ENCODE results near the gene ZNF223.

Gene ZNF223

DNA sequence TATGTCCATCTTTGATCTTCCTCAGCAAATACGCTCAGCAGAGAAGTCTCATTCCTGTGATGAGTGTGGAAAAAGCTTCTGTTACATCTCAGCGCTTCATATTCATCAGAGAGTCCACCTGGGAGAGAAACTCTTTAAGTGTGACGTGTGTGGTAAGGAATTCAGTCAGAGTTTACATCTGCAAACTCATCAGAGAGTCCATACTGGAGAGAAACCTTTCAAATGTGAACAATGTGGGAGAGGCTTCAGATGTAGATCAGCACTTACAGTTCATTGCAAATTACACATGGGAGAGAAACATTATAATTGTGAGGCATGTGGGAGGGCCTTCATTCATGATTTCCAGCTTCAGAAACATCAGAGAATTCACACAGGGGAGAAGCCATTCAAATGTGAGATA, 14.5 kb downstream of the ZNF223 start:
- no peak overlapping the region for H3K4me3 ChIP-seq (ENCODE audit: control insufficient read depth, low read depth, low read length)
- DNase-seq (ENCODE audit: low read depth): no peak
- no peak for TF ChIP-seq CTCF (IDR thresholded peaks at IDR 0.05; ENCODE audit: control insufficient read depth, insufficient read depth, low read depth, low read length, missing control alignments)

DNA sequence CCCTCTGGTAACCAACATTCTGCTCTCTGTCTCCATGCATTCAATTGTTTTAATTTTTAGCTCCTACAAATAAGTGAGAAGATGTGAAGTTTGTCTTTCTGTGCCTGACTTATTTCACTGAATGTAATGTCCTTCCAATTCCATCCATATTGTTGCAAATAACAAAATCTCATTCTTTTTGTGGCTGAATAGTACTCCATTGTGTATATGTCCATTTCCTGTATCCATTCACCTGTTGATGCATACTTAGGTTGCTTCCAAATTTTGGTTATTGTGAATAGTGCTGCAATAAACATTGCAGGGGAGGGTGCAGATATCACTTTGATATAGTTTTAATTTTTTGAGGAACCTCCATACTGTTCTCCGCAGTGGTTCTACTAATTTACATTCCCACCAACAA, 17.6 kb downstream of the ZNF223 start:
- no peak for DNase-seq (ENCODE audit: low read depth)
- TF ChIP-seq CTCF (IDR thresholded peaks at IDR 0.05; ENCODE audit: control insufficient read depth, insufficient read depth, low read depth, low read length, missing control alignments): no peak
- H3K4me3 ChIP-seq (ENCODE audit: control insufficient read depth, low read depth, low read length): no peak overlapping the region

DNA sequence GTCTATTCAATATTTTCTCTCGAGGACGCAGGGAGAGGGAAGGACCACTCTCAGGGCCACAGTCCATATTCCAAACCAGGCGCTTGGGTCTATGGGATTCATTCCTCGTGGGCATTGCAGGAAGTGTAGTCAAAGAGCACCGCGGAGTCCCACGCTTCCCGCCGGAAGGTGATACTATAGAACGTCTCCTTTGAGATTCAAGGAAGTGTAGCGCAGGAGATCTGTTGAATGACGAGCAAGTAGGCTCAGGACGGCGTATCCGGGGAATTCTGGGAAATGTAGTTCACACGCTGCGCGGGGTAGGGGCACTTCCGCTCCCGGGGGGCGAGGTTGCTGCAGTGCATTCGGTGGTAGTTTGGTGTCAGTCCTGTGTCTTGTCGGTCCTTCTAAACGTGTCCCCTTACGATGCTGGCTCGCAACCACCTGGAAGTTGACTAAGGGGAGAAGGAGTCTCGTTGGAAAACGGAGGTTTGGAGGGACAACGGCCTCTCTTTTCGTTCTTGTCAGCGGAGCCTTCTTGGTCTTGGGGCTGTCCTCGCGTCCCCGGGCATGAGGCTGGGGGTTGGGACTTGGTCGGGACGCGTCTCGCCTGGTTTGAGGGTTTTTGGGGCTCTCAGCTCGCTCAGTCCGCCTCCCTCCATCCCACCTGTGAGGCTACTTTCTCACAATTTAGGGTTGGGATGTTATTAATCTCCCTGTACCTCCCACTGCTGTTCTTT, 20.1 kb downstream of the ZNF223 start, which contains the start of gene ZNF284:
Gene ZNF284, plus strand, starts transcription at position 336 of the 719 bp plus-strand sequence. CDS start 4,231 bp downstream, outside the sequence.
- H3K4me3 ChIP-seq (ENCODE audit: control insufficient read depth, low read depth, low read length): peak within 1 kb of the TSS; percentile 84
- no peak for TF ChIP-seq CTCF (IDR thresholded peaks at IDR 0.05; ENCODE audit: control insufficient read depth, insufficient read depth, low read depth, low read length, missing control alignments)
- peak; percentile 46 for DNase-seq (ENCODE audit: low read depth)

DNA sequence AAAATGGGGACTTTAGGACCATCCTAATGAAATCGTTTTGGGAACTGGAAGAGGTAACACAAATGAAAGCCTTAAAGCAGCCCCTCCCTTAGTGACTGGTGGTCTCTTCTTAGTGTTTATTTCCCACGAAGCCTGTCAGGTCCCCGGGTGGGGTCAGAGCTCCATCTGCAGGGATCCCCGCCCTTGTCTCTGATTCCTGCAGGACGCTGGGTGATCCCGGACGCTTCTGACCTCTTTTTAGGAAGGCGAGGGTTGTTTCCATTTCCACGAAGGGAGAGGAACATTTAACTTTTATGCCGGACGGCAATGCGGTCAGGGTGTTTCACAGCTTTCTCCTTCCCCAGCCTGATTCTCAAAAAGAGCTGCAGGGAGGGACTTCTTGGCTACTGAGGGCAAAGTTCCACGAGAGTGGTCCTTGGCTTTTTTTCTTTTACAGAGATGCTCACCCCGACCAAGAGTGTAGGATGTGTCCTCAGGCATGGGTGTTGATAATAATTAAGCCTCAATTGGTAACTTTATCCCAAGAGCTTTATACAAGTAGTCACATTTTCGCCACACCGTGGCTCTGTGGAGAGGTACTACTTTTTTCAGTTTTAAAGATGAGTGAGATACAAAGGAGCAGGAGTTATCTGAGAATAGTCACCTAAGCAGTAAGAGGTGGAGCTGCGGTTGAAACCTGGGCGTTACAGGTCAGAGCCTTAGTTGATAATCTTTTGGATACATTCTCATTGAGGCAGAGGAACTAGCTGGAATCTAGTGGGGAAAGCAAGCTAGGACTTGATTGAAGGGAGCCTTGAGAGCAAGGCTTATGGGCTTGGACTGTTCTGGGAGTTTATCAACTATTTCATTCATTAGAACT, 20.9 kb downstream of the ZNF223 start:
- DNase-seq (ENCODE audit: low read depth): no peak
- H3K4me3 ChIP-seq (ENCODE audit: control insufficient read depth, low read depth, low read length): peak overlapping the region; percentile 84
- TF ChIP-seq CTCF (IDR thresholded peaks at IDR 0.05; ENCODE audit: control insufficient read depth, insufficient read depth, low read depth, low read length, missing control alignments): no peak

- H3K4me3 ChIP-seq (ENCODE audit: control insufficient read depth, low read depth, low read length): no peak overlapping the region
- no peak for DNase-seq (ENCODE audit: low read depth)
- TF ChIP-seq CTCF (IDR thresholded peaks at IDR 0.05; ENCODE audit: control insufficient read depth, insufficient read depth, low read depth, low read length, missing control alignments): no peak
Observed at GRCh38 chr19:44076325-44076724, 24.5 kb downstream of the ZNF223 start.

GRCh38 chr19:44092108-44092507, 40.3 kb downstream of the ZNF223 start:
- DNase-seq (ENCODE audit: low read depth): no peak
- no peak overlapping the region for H3K4me3 ChIP-seq (ENCODE audit: control insufficient read depth, low read depth, low read length)
- TF ChIP-seq CTCF (IDR thresholded peaks at IDR 0.05; ENCODE audit: control insufficient read depth, insufficient read depth, low read depth, low read length, missing control alignments): no peak

All from AG09309 (cell line).